Measurements from ENCODE around the gene ID2.

GRCh38 chr2:8640498-8640897, 41.4 kb upstream of the ID2 start:
- TF ChIP-seq CTCF (IDR thresholded peaks at IDR 0.05), result no peak
- no peak for TF ChIP-seq ZFX (IDR thresholded peaks at IDR 0.05; ENCODE audit: borderline replicate concordance)

Data from 22Rv1 (cell line).